ENCODE measurements around the gene SLBP.

DNA sequence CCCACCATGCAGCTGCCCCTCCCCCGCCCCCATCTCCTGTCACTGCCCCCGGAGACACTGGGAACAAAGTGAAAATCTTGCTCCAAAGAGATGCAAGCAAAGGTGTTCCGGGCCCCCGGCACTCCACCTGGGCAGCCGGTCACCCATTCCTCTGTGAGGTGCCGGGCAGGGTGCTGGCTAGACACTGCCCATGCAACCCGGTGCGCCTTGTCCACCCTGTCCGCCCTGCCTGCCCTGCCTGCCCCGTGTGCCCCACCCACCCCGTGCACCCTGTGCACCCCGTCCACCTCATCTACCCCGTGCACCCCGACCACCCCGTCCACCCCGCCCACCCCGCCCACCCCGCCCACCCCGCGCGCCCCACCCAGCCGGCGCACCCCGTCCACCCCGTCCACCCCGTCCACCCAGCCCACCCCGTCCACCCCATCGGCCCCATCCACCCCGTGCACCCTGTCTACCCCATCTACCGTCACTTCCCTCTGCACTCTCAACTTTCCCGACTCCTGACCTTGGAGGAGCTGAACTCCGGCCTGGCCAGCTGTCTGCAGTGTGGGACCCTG lies 49.1 kb upstream of the SLBP start:
- TF ChIP-seq, protein P1, sequence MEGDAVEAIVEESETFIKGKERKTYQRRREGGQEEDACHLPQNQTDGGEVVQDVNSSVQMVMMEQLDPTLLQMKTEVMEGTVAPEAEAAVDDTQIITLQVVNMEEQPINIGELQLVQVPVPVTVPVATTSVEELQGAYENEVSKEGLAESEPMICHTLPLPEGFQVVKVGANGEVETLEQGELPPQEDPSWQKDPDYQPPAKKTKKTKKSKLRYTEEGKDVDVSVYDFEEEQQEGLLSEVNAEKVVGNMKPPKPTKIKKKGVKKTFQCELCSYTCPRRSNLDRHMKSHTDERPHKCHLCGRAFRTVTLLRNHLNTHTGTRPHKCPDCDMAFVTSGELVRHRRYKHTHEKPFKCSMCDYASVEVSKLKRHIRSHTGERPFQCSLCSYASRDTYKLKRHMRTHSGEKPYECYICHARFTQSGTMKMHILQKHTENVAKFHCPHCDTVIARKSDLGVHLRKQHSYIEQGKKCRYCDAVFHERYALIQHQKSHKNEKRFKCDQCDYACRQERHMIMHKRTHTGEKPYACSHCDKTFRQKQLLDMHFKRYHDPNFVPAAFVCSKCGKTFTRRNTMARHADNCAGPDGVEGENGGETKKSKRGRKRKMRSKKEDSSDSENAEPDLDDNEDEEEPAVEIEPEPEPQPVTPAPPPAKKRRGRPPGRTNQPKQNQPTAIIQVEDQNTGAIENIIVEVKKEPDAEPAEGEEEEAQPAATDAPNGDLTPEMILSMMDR (IDR thresholded peaks at IDR 0.05; ENCODE audit: insufficient read depth, low read length, poor library complexity, severe bottlenecking): no peak
- TF ChIP-seq EZH2phosphoT487 (conservative IDR thresholded peaks at IDR 0.05; ENCODE audit: low read length): no peak
